ENCODE data around the gene ANKRD12.

The ANKRD12 gene

DNA sequence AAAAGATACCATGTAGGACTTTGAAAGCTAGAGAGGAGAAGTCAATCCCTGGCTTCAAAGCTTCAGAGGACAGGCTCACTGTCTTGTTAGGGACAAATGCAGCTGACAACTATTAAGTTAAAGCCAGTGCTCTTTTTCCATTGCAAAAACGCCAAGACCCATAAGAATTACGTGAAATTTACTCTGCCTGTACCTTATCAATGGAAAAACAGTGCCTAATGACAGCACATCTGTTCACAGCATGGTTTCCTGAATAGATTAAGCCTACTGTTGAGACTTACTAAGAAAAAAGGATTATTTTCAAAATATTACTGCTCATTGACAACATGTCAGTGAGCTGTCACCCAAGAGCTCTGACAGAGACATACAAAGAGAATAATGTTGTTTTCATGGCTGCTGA lies 52.9 kb downstream of the ANKRD12 start:
- no peak for DNase-seq

- no peak for DNase-seq
Observed at GRCh38 chr18:9191658-9192256, 55.2 kb downstream of the ANKRD12 start.

- no peak for DNase-seq
Observed at GRCh38 chr18:9193031-9193430, 56.5 kb downstream of the ANKRD12 start.

- no peak for DNase-seq
Observed at GRCh38 chr18:9196568-9196967, 60.0 kb downstream of the ANKRD12 start.

- DNase-seq: no peak
Observed at GRCh38 chr18:9199681-9200080, 63.1 kb downstream of the ANKRD12 start.

GRCh38 chr18:9201224-9201623 lies 64.6 kb downstream of the ANKRD12 start:
- DNase-seq: no peak

- no peak for DNase-seq
Observed at GRCh38 chr18:9204659-9205058, 68.1 kb downstream of the ANKRD12 start.

DNA sequence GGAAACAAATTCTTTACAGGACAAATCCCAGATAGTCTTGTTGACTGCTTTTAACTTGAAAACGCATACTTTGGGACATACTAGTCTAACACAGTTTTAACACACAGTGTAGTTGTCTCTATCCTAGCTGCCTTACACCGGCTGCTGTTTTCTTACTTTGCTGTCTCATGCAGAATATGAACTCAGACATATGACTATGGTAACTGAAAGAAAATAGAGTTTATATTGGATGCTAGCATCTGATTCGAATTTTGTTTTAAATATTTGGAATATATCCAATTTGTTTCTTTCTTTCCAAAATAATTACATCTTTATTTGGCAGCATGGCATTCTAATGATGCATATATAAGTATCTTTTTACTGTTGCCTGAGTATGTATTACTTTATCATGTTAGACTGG lies 69.8 kb downstream of the ANKRD12 start:
- no peak for DNase-seq

DNA sequence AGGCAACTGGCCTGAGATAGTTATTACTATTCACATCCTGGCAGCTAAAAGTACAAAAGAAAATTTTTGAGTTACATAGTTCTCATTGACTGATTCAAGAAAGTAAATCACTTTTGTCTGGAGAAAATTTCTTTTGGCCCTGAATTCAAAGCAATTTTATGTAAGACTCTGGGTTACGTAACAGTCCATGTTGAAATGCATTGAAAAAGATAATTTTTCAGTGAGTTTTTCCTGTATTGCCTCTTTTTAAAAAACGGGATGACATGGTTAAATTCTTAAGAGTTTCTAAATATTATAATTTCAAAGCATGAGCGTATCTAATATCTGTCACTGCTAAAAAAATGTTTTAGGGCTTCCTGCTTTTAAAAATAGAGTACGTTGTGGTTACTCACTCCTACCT lies 72.7 kb downstream of the ANKRD12 start:
- DNase-seq: no peak

DNA sequence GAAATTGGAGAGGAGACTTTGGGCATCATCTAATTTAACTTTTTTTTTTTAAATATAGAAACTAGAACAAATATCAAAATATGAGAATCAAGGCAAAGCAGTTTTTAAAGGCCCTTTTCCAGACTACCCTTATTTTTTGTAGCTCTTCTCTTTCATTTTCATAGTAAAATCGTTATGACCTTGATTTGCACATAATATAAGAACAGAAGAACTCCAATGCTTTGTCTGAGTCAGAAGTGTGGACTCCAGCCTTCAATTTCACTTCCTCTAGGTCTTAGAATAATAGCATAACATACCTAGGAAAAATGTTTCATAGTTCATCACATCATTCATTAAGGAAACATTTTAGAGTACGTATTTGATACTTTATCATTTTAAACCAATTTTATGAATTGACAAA lies 74.4 kb downstream of the ANKRD12 start:
- DNase-seq: no peak

DNA sequence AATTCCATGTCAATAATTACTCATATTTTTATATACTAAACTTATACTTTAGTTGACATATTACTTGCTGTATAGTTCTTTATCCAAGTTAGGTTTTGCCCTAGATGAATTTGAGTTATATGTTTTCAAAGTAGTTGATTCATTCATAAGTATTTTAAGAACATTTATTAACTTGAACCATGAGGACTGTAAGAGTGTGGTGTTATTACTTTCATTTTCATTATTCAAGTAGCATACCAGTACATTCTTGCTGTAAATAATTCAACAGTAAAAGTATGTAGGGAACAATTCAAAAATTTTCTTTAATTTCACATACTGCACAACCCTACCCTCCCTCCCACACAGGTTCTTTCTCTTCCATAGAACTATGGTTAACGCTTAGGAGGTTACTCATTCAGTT lies 75.4 kb downstream of the ANKRD12 start:
- no peak for DNase-seq

- DNase-seq: no peak
Observed at GRCh38 chr18:9215221-9215933, 78.8 kb downstream of the ANKRD12 start.

DNA sequence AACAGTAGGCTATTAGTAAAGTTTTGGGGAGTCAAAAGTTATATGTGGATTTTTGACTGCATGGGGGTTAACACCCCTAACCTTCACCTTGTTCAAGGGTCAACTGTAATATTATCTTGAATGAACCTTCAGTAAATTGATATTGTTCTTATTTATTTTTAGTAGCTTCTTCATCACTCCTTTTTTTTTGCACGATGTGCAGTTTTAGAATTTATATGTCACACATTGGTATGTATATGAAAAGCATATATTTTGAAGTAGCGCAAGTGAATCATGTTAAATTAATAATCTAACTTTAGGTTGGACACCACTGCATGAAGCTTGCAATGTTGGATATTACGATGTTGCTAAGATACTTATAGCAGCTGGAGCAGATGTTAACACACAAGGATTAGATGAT lies 79.9 kb downstream of the ANKRD12 start:
- DNase-seq: no peak

DNA sequence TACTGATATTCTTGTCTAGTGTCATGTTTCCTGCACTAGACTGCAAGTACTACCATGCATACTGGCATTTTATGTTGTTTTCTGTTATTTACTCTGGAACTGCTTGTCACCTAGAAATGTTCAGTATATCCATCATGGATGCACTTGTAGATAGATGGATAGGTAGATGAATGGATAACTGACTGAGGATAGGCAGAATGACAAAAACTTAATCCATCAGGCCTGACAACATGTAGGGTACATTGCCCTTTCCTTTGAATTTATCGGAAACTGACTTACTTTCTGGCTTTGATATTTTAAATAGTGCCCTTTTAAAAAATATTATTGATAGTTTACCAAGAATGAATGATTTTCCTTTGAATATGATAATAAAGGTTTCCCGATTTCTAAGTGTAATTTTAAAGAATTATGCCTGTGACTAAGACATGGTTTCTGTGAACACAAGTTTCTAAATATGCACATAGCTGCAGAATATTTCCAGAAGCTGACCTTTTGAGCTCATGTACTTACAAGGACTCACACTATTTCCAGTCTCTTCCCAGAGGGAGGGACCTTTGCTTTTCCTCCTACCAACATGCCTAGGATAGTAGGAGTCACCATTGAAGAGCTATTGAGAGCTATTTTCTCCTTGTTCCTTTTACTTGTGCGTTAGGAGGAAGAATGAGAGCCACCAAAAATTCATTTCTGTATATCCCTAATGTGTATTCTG lies 81.3 kb downstream of the ANKRD12 start:
- no peak for DNase-seq

DNA sequence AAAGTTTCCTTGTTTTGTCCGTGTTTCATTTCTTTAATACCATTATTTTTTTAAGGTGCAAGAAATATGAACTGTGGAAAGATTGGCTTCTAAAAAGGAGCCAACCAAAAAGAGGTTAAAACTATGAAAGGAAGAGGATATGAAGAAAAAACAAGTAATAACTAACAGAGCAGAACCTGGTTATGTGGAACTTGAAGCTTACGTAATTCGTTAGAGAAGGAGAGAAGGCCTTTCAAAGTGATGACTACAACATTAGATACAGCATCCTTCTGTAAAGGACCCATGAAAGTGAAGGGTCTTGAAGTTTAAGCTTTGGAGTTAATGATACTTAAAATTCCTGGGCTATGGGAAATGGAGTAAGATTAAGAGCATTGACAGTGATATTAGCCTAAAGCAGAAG lies 84.5 kb downstream of the ANKRD12 start:
- no peak for DNase-seq

DNA sequence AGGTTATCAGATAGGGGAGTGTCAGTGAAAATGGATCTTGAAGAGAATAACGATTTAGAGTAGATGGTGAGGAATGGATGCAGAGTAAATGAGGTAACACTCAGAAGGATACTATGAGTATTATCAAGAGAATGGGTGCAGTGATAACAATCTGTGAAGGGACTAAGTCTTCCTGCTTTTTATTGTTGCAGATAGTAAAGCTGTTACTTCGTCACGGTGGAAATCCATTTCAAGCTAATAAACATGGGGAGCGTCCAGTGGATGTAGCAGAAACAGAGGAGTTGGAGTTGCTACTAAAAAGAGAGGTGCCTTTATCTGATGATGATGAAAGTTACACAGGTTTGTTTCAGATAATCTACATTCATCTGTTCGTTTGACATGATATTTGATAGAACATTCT lies 85.1 kb downstream of the ANKRD12 start:
- no peak for DNase-seq

DNA sequence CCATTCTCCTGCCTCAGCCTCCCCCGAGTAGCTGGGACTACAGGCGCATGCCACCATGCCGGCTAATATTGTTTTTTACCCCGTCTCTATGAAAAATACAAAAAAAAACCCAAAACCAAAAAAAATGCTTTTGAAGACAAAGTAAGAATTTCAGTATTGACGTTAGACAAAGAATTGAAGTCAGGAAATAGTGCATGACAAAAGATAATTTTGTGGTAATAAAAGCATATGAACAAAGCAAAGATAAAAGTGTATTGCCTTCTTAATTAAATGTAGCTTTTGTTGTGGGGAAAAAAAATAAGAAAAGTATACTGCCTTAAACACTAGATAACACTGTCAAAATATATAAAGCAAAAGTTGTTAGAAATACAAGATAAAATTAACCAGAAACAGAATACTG lies 86.8 kb downstream of the ANKRD12 start:
- DNase-seq: no peak

- no peak for DNase-seq
Observed at GRCh38 chr18:9226463-9226862, 89.9 kb downstream of the ANKRD12 start.

DNA sequence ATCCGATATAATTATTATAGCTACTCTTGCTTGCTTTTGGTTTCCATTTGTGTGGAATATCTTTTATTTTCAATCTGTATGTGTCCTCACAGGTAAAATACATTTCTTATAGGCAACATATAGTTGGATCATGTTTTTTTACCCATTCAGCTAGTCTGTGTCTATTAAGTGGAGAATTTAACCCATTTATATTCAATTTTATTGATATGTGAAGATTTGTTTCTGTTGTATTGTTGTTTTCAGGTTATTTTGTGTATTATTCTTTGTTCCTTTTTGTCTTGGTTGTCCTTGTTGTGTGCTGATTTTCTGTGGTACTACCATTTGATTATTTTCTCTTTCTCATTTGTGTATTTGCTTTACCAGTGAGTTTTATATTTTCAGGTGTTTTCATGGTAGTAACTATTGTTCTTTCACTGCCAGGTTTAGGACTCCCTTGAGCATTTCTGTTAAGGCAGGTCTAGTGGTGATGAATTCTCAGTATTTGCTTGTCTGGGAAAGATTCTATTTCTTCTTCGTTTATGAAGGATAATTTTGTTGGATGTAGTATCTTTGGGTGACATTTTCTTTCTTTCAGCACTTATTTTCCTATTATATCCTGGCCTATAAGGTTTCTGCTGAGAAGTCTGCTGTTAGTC lies 95.4 kb downstream of the ANKRD12 start:
- DNase-seq: no peak

DNA sequence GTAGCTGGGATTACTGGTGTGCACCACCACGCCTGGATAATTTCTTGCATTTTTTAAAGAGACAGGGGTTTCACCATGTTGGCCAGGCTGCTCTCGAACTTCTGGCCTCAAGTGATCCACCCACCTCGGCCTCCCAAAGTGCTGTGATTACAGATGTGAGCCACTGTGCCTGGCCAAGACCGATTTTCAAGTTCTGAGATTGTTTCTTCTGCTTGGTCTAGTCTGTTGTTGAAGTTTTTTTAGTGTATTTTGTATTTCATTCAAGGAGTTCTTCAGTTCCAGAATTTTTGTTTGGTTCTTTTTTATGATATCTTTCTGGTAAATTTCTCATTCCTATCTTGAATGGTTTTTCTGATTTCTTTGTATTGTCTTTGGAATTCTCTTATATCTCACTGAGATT lies 96.4 kb downstream of the ANKRD12 start:
- DNase-seq: no peak

DNA sequence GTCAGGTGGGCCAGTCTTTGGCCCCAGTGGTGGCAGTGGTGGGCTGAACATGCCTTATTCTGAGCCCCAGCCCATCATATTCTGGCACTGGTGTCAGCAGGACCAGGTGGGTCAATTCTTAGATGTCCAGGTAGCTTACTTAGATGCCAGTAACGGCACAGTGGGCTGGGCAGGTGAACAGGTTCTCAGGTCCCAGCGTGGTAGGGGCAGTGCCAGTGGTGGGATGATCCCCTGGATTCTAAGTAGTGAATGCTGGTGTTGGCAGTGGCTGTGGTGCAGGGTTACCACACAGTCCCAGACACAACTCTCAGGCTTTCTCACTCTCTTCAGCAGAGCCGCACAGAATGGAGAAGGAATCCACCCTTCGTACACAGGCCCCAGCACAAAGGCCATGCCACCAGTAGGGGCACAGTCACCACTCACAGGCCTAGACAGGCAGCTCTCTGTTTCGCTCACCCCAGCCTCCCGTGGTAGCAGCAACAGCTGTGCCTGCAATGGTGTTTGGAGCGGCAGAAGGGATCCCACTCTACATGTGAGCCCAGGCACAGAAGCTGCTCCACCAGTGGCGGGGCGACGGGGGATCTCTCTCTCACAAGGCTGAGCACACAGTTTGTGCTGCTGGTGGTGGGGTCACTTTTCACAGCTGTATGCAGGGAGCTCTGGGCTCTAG lies 97.3 kb downstream of the ANKRD12 start:
- DNase-seq: no peak

GRCh38 chr18:9234528-9234927 lies 97.9 kb downstream of the ANKRD12 start:
- no peak for DNase-seq

DNA sequence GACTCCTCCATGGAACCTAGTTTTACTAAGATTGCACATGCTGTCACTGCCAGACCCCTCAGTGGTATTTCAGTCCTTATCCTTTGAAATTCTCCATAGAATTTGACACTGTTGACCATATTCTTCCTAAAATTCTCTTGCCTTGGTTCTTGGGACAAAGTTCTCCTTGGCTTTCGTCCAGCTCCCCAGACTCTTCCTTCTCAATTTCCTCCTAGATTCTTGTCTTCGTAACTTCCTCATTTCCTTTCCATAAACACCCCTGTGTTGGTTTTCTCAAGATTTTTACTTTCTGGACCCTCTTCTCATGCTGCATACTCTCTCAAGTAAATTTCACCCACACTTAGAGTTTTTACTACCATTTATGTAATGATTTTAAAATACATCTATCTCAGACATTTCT lies 101.4 kb downstream of the ANKRD12 start:
- no peak for DNase-seq
